ENCODE results near the gene SCNN1G. TPM values are rescaled to one million over a fixed set of nuclear protein-coding genes. Genes with fewer than 3 reads are reported as not detected.
"Not testable (repeated sequence)": the region's sequence is repeated elsewhere in the genome, so short reads cannot be mapped to it uniquely, and the experiment has no call there.

SCNN1G gene
- total RNA-seq, 3 donors from 2014 or later: 1.9 to 52.4 (median 4.2) TPM

GRCh38 chr16:23140107-23140506 is 42.4 kb upstream of the SCNN1G start:
- Histone ChIP-seq H3K36me3 (ENCODE audit: low read depth) (no peaks in the 10 kb centered on the region), H3K4me1 (ENCODE audit: low read depth) (peaks cover 10% of the 10 kb centered on the region), H3K4me3 (no peak overlapping the region), H3K9me3 (peaks cover 9% of the 10 kb centered on the region)
- intact Hi-C loops (cut with DNase I, micrococcal nuclease): no loop called here
- no peak for DNase-seq
- no peak for TF ChIP-seq CTCF (IDR thresholded peaks at IDR 0.05)
- ATAC-seq: no peak

DNA sequence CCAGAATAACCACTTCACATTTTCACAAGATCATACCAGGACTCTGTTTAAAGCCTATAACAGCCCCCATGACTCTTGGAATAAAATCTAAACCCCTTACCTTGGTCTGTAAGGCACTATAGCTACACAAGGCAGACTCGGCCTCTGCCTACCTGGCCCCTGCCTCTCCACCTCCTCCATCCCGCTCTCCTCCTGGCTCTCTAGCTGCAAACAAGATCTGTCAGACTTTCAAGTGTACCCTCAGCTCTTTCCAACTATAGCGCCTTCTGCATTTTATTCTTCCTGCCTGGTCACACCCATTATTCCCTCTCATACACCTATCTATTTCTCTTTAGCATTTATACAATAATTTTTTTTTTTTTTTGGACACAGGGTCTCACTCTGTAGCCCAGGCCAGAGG is 41.5 kb upstream of the SCNN1G start:
- no peak for TF ChIP-seq CTCF (IDR thresholded peaks at IDR 0.05)
- H3K9me3 ChIP-seq: peaks cover 9% of the 10 kb centered on the region
- ATAC-seq (no peak), DNase-seq (no peak)
- no peak overlapping the region for H3K4me3 ChIP-seq
- intact Hi-C loops (cut with DNase I, micrococcal nuclease): no loop called here
- H3K36me3 ChIP-seq (ENCODE audit: low read depth): no peaks in the 10 kb centered on the region
- peaks cover 10% of the 10 kb centered on the region for H3K4me1 ChIP-seq (ENCODE audit: low read depth)

DNA sequence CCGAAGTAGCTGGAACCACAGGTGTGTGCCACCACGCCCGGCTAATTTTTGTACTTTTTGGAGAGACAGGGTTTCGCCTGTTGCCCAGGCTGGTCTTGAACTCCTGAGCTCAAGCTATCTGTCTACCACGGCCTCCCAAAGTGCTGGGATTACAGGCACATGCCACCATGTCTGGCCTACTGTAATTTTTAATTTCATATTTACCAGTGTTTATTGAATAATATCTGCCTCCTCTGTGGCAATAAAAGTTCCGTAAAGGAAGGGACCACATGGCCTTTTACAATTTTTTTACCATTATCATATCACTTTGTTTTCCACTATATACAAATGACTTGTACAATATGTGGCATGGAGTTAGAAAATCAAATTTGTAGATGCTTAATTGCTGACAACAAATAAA is 41.0 kb upstream of the SCNN1G start:
- Histone ChIP-seq H3K4me1 (ENCODE audit: low read depth) (peaks cover 10% of the 10 kb centered on the region), H3K4me3 (no peak overlapping the region), H3K9me3 (peaks cover 9% of the 10 kb centered on the region), H3K36me3 (ENCODE audit: low read depth) (no peaks in the 10 kb centered on the region)
- TF ChIP-seq CTCF (IDR thresholded peaks at IDR 0.05): no peak
- DNase-seq (no peak), ATAC-seq (no peak)
- intact Hi-C loops (cut with DNase I, micrococcal nuclease): no loop called here

DNA sequence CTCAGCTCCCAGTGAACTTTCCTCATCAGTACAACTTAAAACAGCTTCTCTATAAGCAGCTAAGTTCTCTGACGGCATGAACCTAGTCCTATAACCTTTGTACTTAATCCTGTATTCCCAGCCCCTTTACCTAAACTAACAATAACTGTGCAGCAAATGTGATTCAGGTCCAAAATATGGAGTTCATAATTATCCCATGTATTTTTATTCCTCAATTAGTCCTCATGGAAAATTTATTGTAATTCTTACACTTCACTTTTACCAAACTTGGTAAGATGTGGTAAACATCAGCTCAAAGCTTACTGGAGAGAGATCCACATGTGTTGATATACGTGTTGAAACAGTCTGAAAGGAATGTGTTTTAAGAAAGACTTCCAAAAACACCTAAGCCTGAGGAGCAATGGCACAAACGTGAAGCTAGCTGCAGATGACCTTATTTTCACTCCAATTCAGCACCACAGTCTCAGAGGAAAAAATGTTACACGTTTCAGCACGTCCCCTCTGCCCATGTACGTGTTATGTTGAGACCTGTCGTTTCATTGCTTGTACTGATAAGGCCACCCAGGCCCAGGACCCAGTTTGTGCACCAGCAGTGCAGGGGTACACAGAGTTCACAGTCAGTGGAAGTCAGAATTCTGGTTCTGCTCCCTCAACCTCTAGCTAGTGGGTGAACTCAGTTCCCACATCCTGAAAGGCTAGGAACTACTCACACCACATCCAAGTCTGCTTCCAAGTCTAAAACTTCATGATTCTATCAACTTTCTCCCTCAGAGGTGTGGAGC is 40.4 kb upstream of the SCNN1G start:
- H3K4me1 ChIP-seq (ENCODE audit: low read depth): peaks cover 10% of the 10 kb centered on the region
- ATAC-seq (peak; percentile 51), DNase-seq (no peak)
- H3K36me3 ChIP-seq (ENCODE audit: low read depth): no peaks in the 10 kb centered on the region
- H3K4me3 ChIP-seq: no peak overlapping the region
- no peak for TF ChIP-seq CTCF (IDR thresholded peaks at IDR 0.05)
- intact Hi-C loops (cut with DNase I, micrococcal nuclease): no loop called here
- H3K9me3 ChIP-seq: peaks cover 6% of the 10 kb centered on the region

- ATAC-seq (no peak), DNase-seq (no peak)
- Histone ChIP-seq H3K36me3 (ENCODE audit: low read depth) (no peaks in the 10 kb centered on the region), H3K9me3 (no peaks in the 10 kb centered on the region), H3K4me1 (ENCODE audit: low read depth) (peaks cover 13% of the 10 kb centered on the region), H3K4me3 (no peak overlapping the region)
- TF ChIP-seq CTCF (IDR thresholded peaks at IDR 0.05): no peak
- intact Hi-C loops (cut with DNase I, micrococcal nuclease): no loop called here
These were observed 39.2 kb upstream of the SCNN1G start for GRCh38 chr16:23143391-23143790.

GRCh38 chr16:23144393-23144792 is 38.2 kb upstream of the SCNN1G start:
- H3K9me3 ChIP-seq; ATAC-seq; H3K36me3 ChIP-seq (ENCODE audit: low read depth); DNase-seq; intact Hi-C loops (cut with DNase I, micrococcal nuclease); H3K4me3 ChIP-seq: not testable (repeated sequence)
- H3K4me1 ChIP-seq (ENCODE audit: low read depth): peaks cover 13% of the 10 kb centered on the region

Measured in mucosa of descending colon (tissue), 3 donors.